Measurements from ENCODE around the gene DLAT. TPM values are rescaled to one million over a fixed set of nuclear protein-coding genes. Genes with fewer than 3 reads are reported as not detected.

The DLAT gene
- total and polyA plus RNA-seq, 11 donors, result 48.7 to 179 (median 157) TPM

- peaks cover 0 to 66% (median 28%) of the 10 kb centered on the region in 12 donors for H3K4me1 ChIP-seq
- no peak for TF ChIP-seq POLR2A (IDR thresholded peaks at IDR 0.05)
- peak in 1 of 12 donors; percentile 10 for TF ChIP-seq CTCF (IDR thresholded peaks at IDR 0.05)
- peaks cover 0 to 20% (median 0%) of the 10 kb centered on the region in 9 donors for H3K27me3 ChIP-seq
- H3K9me3 ChIP-seq, result no peaks in the 10 kb centered on the region
- peak overlapping the region; percentile 48 to 93 (median 64) for H3K4me3 ChIP-seq
- DNase-seq (peak; percentile 67 to 86 (median 77)), ATAC-seq (peak; percentile 60 to 85 (median 78))
- intact Hi-C loops (cut with DNase I), result loop anchor here in 9 of 10 donors (1.0 to 5.0 kb wide), 5 partner anchors 35 to 105 kb away; partner anchors contain the start of genes DIXDC1 (in 8 of the 9), CFAP68 (in 2 of the 9), FDXACB1 (in 2 of the 9) and ALG9 (in 1 of the 9)
- WGBS, 4 donors, result 1 to 2% (median 2%) methylated on average over 24 to 65 of the region's 65 CpGs
- peak overlapping the region; percentile 64 to 96 (median 86) for H3K27ac ChIP-seq
- peaks cover 0 to 19% (median 0%) of the 10 kb centered on the region in 9 donors for H3K36me3 ChIP-seq
Observed at GRCh38 chr11:111977146-111978027, 47.8 kb upstream of the DLAT start.

- H3K4me1 ChIP-seq, result peaks cover 0 to 74% (median 32%) of the 10 kb centered on the region in 12 donors
Observed at GRCh38 chr11:111978028-111978771, 47.0 kb upstream of the DLAT start.

GRCh38 chr11:111980062-111980461 is 45.1 kb upstream of the DLAT start:
- TF ChIP-seq CTCF (IDR thresholded peaks at IDR 0.05) (no peak), POLR2A (IDR thresholded peaks at IDR 0.05) (no peak)
- intact Hi-C loops (cut with DNase I), result loop anchor here in 4 of 10 donors (2.0 to 5.0 kb wide), 2 partner anchors 41 to 103 kb away; partner anchors contain the start of genes CFAP68 (in 4 of the 4) and FDXACB1 (in 4 of the 4)
- Histone ChIP-seq H3K36me3 (peaks cover 0 to 44% (median 3%) of the 10 kb centered on the region in 9 donors), H3K4me3 (no peak overlapping the region), H3K9me3 (no peaks in the 10 kb centered on the region), H3K4me1 (peaks cover 0 to 77% (median 33%) of the 10 kb centered on the region in 12 donors), H3K27me3 (peaks cover 0 to 20% (median 0%) of the 10 kb centered on the region in 9 donors), H3K27ac (peak overlapping the region in 5 of 12 donors; percentile 19 to 92 (median 87))
- DNase-seq, result no peak
- 69 to 79% (median 72%) methylated on average over 3 of the region's 3 CpGs for whole genome bisulfite sequencing, 4 donors
- no peak for ATAC-seq

More at GRCh38 chr11:111978028-111978771, 47.0 kb upstream of the DLAT start:
- Histone ChIP-seq H3K9me3 (no peaks in the 10 kb centered on the region), H3K36me3 (peaks cover 0 to 26% (median 0%) of the 10 kb centered on the region in 9 donors), H3K27me3 (peaks cover 0 to 20% (median 0%) of the 10 kb centered on the region in 9 donors), H3K4me3 (peak overlapping the region in 11 of 12 donors; percentile 48 to 93 (median 64)), H3K27ac (peak overlapping the region in 11 of 12 donors; percentile 64 to 96 (median 87))
- intact Hi-C loops (cut with DNase I), result loop anchor here in 9 of 10 donors (1.0 to 5.0 kb wide), 5 partner anchors 36 to 106 kb away; partner anchors contain the start of genes DIXDC1 (in 8 of the 9), CFAP68 (in 2 of the 9), FDXACB1 (in 2 of the 9) and ALG9 (in 1 of the 9)
- ATAC-seq, result peak; percentile 35 to 72 (median 66)
- peak in 4 of 5 donors; percentile 43 to 73 (median 60) for DNase-seq
- WGBS, 4 donors, result 6 to 14% (median 10%) methylated on average over 8 of the region's 8 CpGs
- TF ChIP-seq POLR2A (IDR thresholded peaks at IDR 0.05) (no peak), CTCF (IDR thresholded peaks at IDR 0.05) (peak in 3 of 12 donors; percentile 18 to 29 (median 27))

Data from heart left ventricle (tissue), 16 donors.